Hepatocyte (in vitro differentiated cells): ENCODE data around the gene RASGRP2.

Source experiments
- CTCF ChIP-seq: fragments of 200-600 bp; sonication (generic); IDR thresholded peaks from 2 replicates; pipeline ENCODE4 v1.5.1; 2016; ENCODE audit warnings: antibody characterized with exemption, mild to moderate bottlenecking; ENCODE audit not compliant: poor library complexity
- EZH2 ChIP-seq: fragments of 200-600 bp; sonication (generic); IDR thresholded peaks from 2 replicates; pipeline ENCODE4 v1.6.1; 2016; ENCODE audit warnings: antibody characterized with exemption, mild to moderate bottlenecking, borderline replicate concordance

- TF ChIP-seq EZH2, result no peak
- TF ChIP-seq CTCF, result no peak
These were observed 2.5 kb upstream of the RASGRP2 start for GRCh38 chr11:64746486-64746885.
